HG03457 (cell line): Measurements from ENCODE around the gene ATG14.

Experiments
- ATAC-seq: cut with Tn5 transposase; IDR thresholded peaks from one replicate; pipeline ENCODE4 v1.9.1; 2021; ENCODE audit warnings: moderate number of reproducible peaks; ENCODE audit not compliant: unreplicated experiment

ATG14 gene

GRCh38 chr14:55323910-55324309, 87.7 kb downstream of the ATG14 start:
- no peak for ATAC-seq

DNA sequence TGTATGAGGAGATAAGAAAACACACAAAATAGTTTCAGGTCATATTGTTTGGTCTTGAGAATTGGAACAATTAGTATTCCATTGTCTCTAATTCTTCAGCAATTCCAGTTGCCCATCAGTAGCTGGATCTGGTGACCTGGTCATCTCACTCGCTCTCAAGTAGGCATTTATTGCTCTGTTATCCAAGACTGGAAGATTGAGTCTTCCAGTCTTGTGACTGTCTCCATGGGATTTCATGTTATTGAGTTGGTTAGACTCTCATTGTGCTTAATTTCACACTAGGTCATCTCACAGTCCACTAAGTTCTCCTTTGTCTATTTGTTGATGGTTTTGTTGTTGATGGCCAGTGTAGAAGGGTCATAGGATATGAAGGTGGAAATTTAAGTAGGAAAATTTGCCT, 92.9 kb downstream of the ATG14 start:
- no peak for ATAC-seq

DNA sequence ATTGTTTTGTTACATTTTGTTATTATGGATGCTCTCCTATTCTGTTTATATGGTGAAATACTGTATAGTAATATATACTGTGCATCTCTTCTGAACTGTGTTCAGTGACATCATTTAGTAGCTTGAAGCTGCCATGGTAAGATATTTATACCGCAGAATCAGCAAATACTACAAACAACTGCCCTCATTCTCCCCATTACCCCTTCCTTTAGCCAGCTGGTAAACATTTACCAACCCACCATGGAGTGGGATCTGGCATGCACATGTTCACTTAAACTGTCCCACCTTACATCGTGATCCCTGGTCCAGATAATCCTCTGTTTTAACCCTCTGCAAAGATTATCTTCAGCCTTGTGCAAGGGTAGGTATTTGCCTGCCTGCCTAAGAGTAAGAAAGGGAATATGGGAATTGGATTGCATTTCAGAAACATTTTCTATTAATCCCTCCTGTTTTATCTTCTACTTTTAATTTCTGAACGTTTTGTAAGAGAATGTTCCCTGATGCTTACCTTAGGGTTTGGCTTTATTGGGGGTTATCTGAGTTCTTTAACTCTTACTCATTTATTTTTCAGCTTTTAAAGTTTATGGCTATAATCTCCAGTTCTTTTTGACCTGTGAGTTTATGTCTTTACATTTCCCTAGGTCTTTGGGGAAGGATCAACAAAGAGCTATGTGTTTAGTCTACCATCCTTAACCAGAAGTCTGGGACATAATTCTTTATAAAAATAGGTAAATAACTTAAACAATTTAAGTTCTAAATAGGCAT, 93.9 kb downstream of the ATG14 start:
- ATAC-seq = no peak

DNA sequence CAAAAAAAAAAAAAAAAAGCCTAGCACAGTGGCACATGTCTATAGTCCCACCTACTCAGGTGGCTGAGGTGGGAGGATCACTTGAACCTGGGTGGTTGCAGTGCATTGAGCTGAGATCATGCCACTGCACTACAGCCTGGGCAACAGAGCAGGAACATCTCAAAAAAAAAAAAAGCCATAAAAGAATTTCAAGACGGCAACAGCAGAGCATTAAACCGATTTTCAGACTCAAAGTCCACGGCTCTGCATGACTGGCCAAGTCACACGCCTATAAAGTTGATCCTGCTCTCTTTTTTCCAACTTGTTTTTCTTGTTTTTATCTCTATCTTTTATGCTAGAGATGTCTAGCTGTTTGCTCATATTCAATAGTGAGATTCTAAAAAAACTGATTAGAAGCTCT, 95.1 kb downstream of the ATG14 start:
- no peak for ATAC-seq
